ENCODE measurements around the gene STAM2.

DNA sequence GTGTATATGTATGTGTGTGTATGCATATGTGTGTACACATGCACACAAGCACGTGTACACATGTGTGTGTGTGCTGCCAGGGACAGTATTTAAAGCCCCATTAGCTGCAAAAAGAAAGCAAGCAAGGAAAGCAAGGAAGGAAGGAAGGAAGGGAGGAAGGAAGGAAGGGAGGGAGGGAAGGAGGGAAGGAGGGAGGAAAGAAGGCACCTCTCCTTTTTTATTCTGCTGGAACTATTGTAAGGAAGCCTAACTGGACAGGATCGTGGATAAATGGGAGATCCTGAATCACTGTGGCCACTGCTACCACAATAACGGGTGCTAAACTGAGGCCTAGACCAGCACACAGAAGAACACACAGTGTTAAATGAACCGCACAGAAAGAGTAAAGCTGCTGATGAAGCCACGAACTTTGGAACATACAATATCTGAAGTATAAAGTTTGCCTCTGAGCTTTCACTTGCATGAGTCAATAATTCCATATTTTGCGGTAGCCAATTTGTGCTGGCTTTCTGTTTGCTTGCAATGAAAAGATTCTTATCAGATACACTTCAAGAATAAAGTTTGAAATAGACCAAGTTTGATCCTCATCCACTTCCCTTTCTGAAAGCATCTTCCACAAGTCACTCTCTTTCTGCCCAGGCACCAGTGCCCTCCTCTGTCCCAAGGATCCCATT, 92.2 kb downstream of the STAM2 start:
- TF ChIP-seq, protein P1, sequence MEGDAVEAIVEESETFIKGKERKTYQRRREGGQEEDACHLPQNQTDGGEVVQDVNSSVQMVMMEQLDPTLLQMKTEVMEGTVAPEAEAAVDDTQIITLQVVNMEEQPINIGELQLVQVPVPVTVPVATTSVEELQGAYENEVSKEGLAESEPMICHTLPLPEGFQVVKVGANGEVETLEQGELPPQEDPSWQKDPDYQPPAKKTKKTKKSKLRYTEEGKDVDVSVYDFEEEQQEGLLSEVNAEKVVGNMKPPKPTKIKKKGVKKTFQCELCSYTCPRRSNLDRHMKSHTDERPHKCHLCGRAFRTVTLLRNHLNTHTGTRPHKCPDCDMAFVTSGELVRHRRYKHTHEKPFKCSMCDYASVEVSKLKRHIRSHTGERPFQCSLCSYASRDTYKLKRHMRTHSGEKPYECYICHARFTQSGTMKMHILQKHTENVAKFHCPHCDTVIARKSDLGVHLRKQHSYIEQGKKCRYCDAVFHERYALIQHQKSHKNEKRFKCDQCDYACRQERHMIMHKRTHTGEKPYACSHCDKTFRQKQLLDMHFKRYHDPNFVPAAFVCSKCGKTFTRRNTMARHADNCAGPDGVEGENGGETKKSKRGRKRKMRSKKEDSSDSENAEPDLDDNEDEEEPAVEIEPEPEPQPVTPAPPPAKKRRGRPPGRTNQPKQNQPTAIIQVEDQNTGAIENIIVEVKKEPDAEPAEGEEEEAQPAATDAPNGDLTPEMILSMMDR (IDR thresholded peaks at IDR 0.05) = no peak
- no peak for TF ChIP-seq POLR2A (IDR thresholded peaks at IDR 0.05)
